ENCODE results near the gene CCDC188. TPM values are rescaled to one million over a fixed set of nuclear protein-coding genes. Genes with fewer than 3 reads are reported as not detected.

Gene CCDC188
- polyA plus RNA-seq, 10 donors: 0.79 to 2.3 (median 1.2) TPM

GRCh38 chr22:20108757-20109230 is 42.1 kb downstream of the CCDC188 start:
- DNase-seq: no peak

GRCh38 chr22:20107951-20108756 is 42.7 kb downstream of the CCDC188 start:
- DNase-seq: no peak

- no peak for DNase-seq
Observed at GRCh38 chr22:20107471-20107901, 43.4 kb downstream of the CCDC188 start.

GRCh38 chr22:20106849-20107237 is 44.0 kb downstream of the CCDC188 start:
- no peak for DNase-seq

- no peak for DNase-seq
Observed at GRCh38 chr22:20106205-20106848, 44.5 kb downstream of the CCDC188 start.

GRCh38 chr22:20105456-20106204 is 45.2 kb downstream of the CCDC188 start:
- no peak for DNase-seq

GRCh38 chr22:20102203-20102780 is 48.6 kb downstream of the CCDC188 start:
- no peak for DNase-seq

GRCh38 chr22:20101638-20102037 is 49.2 kb downstream of the CCDC188 start:
- no peak for DNase-seq

- no peak for DNase-seq
Observed at GRCh38 chr22:20099099-20099711, 51.6 kb downstream of the CCDC188 start.

Other genes with a start within 250 kb of the CCDC188 start
- 10 to 100 TPM; 56.2 to 83.9 (median 69.6) TPM for gene COMT, start 209.3 kb downstream of the CCDC188 start, polyA plus RNA-seq (ENCODE audit: insufficient read length in 10 of 10)
- 10 to 100 TPM; 13.0 to 19.2 (median 15.0) TPM for gene TXNRD2, start 209.2 kb downstream of the CCDC188 start, polyA plus RNA-seq (ENCODE audit: insufficient read length in 10 of 10)
- gene ARVCF, start 134.2 kb downstream of the CCDC188 start, polyA plus RNA-seq (ENCODE audit: insufficient read length in 10 of 10): 10 to 100 TPM; 40.6 to 96.0 (median 79.9) TPM
- gene TANGO2, start 129.9 kb downstream of the CCDC188 start, polyA plus RNA-seq (ENCODE audit: insufficient read length in 10 of 10): 10 to 100 TPM in 5 of 10 donors, 1 to 10 TPM in 5; 7.5 to 11.8 (median 9.6) TPM
- gene DGCR8, start 70.8 kb downstream of the CCDC188 start, polyA plus RNA-seq (ENCODE audit: insufficient read length in 10 of 10): 10 to 100 TPM; 29.1 to 47.4 (median 38.7) TPM
- 100 to 1,000 TPM in 8 of 10 donors, 10 to 100 TPM in 2; 97.4 to 131 (median 105) TPM for gene RANBP1, start 35.0 kb downstream of the CCDC188 start, polyA plus RNA-seq (ENCODE audit: insufficient read length in 10 of 10)
- gene TRMT2A, start 33.8 kb downstream of the CCDC188 start, polyA plus RNA-seq (ENCODE audit: insufficient read length in 10 of 10): 10 to 100 TPM; 24.8 to 50.8 (median 40.5) TPM
- 10 to 100 TPM; 33.2 to 47.4 (median 39.2) TPM for gene ZDHHC8, start 19.3 kb downstream of the CCDC188 start, polyA plus RNA-seq (ENCODE audit: insufficient read length in 10 of 10)
- 10 to 100 TPM in 5 of 10 donors, 1 to 10 TPM in 5; 6.3 to 13.1 (median 10.9) TPM for gene RTN4R, start 117.3 kb upstream of the CCDC188 start, polyA plus RNA-seq (ENCODE audit: insufficient read length in 10 of 10)
- gene DGCR6L, start 169.0 kb upstream of the CCDC188 start, polyA plus RNA-seq (ENCODE audit: insufficient read length in 10 of 10): 100 to 1,000 TPM in 1 of 10 donors, 10 to 100 TPM in 9; 37.7 to 101 (median 55.8) TPM
- 10 to 100 TPM; 10.6 to 17.8 (median 13.7) TPM for gene ZNF74, start 243.1 kb upstream of the CCDC188 start, polyA plus RNA-seq (ENCODE audit: insufficient read length in 10 of 10)